Astrocyte of the cerebellum (primary cell): ENCODE data around the gene RNU7-1.

Experiments
- DNase-seq: peaks from one replicate; pipeline ENCODE4 v3.0.0-alpha.2; 2011; ENCODE audit warnings: low read depth
- H3K4me3 ChIP-seq: 2 replicates; pipeline ENCODE4 v1.5.1; 2011; ENCODE audit warnings: mild to moderate bottlenecking, low read depth, low read length, moderate library complexity
- in situ Hi-C: cut with HindIII; loops from 2 replicates; pipeline ENCODE4 v1.10.0; 2017; ENCODE audit warnings: low sequenced_read_pairs
- TF ChIP-seq, protein P1 (sequence below): IDR thresholded peaks from 2 replicates; pipeline ENCODE4 v1.5.1; 2012; ENCODE audit warnings: low read length, low read depth, moderate library complexity, mild to moderate bottlenecking; ENCODE audit errors: missing control alignments

The RNU7-1 gene

DNA sequence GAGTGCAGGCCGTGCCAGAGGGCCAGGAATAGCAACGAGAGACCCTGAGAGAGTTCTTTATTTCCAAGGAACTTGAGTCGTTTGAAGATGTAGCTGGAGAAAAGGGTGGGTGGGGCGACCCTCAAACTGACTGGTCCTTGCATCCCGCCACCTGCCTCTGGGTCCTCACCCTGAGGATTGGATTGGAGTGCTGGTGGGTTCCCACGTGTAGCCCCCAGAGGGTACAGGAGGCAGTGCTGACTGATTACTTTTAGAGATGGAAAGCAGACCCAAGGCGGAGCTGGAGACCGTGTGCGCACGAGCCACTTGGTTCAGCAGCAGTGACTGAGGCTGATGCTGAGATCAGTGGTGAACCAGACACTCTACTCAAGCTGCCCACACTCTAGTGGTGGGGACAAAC, 34.0 kb downstream of the RNU7-1 start:
- DNase-seq = no peak
- no peak overlapping the region for H3K4me3 ChIP-seq
- TF ChIP-seq, protein P1, sequence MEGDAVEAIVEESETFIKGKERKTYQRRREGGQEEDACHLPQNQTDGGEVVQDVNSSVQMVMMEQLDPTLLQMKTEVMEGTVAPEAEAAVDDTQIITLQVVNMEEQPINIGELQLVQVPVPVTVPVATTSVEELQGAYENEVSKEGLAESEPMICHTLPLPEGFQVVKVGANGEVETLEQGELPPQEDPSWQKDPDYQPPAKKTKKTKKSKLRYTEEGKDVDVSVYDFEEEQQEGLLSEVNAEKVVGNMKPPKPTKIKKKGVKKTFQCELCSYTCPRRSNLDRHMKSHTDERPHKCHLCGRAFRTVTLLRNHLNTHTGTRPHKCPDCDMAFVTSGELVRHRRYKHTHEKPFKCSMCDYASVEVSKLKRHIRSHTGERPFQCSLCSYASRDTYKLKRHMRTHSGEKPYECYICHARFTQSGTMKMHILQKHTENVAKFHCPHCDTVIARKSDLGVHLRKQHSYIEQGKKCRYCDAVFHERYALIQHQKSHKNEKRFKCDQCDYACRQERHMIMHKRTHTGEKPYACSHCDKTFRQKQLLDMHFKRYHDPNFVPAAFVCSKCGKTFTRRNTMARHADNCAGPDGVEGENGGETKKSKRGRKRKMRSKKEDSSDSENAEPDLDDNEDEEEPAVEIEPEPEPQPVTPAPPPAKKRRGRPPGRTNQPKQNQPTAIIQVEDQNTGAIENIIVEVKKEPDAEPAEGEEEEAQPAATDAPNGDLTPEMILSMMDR = no peak
- in situ Hi-C loops = no loop called here

DNA sequence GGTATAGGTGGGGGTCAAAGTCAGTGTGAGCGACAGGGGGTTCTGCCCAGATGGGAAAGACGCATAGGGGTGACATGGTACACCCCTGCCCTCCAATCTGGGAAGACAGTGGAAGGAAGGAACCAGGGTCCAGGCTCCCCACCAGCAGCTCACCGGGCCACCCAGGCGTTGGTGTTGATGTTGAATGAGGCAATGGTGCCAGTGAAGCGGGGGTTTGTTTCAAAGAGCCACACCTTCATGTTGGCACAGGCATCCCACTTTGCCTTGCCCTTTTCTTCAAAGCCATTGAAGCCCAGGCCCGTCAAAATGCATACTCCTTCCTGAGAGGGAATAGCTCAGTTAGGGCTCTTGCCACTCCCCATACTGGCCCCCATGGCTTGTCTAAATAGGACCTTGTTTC, 34.6 kb downstream of the RNU7-1 start:
- H3K4me3 ChIP-seq = no peak overlapping the region
- in situ Hi-C loops = no loop called here
- no peak for DNase-seq
- TF ChIP-seq, protein P1 = no peak

DNA sequence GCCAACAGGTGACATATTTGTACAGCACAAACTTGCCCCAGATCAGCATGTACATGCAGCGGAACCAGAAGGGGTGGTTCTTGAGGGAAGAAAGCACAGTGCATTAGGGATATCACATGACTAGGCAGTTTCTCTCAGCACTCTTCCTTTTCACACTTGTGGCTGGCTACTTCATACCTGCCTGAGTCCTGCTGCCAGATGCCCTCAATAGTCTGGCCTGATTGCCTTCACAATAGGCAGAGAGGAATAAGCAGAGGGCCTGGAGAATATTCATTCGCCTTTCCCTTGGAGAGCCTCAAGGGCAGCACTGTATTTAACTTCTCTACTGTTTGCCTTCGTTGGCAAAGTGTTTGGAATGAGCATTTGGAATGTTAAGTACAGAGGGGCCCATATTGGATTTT, 35.0 kb downstream of the RNU7-1 start:
- DNase-seq = no peak
- no peak overlapping the region for H3K4me3 ChIP-seq
- in situ Hi-C loops = no loop called here
- TF ChIP-seq, protein P1 = no peak

DNA sequence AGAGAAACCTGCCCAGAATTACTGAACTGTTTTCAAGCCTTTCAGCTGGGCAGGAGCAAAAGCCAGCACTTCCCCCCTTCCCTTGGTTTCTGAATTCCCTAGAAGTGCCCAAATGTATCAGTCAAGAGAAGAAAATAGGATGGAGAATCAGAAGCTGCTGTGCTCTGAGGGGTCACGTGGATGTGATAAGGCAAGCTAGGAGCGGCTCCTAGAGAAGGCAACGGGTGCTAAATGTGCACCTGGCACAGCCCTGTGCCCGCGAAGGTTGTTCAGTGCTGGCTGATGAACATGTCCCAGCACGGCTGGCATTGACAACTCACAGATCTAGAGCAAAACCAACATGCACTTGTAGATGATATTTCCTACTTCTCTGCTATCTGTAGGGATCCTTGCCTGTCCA, 35.4 kb downstream of the RNU7-1 start:
- in situ Hi-C loops = no loop called here
- DNase-seq = no peak
- TF ChIP-seq, protein P1 = no peak
- no peak overlapping the region for H3K4me3 ChIP-seq

DNA sequence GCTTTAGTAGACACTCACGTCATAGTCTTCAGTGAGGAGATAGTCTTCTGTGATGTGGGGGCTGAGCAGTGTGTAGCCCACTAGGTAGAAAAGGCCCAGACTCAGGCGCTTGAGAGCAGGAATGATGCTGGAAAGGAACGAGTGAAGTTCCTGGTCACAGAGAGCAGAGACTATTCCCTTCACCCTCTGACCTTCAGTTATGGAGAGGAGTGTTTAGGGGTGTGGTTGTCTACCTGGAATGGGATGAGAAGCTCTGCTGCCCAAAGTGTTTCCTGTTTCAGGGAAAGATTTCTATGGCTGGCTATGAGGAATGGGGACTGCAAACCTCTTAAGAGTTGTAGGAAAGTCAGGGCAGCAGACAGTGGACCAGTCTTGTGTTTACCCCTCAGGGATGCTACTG, 35.8 kb downstream of the RNU7-1 start:
- in situ Hi-C loops = no loop called here
- H3K4me3 ChIP-seq = no peak overlapping the region
- TF ChIP-seq, protein P1 = no peak
- DNase-seq = no peak

DNA sequence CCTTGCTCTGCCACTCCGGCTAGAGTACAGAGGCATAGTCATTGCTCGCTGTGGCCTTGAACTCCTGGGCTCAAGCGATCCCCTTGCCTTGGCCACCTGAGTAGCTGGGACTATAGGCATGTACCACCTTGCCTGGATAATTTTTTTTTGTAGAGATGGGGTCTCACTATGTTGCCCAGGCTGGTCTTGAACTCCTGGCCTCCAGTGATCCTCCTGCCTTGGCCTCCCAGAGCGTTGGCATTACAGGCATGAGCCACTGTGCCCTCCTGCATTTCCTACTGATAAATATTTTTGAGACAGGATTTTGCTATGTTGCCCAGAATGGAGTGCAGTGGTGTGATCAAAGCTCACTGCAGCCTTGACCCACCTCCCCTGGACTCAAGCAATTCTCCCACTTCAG, 36.5 kb downstream of the RNU7-1 start:
- TF ChIP-seq, protein P1 = no peak
- DNase-seq = no peak
- H3K4me3 ChIP-seq = no peak overlapping the region
- in situ Hi-C loops = no loop called here

- H3K4me3 ChIP-seq = no peak overlapping the region
- in situ Hi-C loops = no loop called here
- no peak for DNase-seq
- TF ChIP-seq, protein P1 = no peak
Measured at GRCh38 chr12:6980740-6981139, 37.1 kb downstream of the RNU7-1 start.
